Urothelium cell line (cell line): ENCODE results near the gene JAK1.
A peak's percentile ranks its signal among the peaks of the same experiment; 100 is the strongest.
"Not testable (repeated sequence)": the region's sequence is repeated elsewhere in the genome, so short reads cannot be mapped to it uniquely, and the experiment has no call there.

Source experiments
- DNase-seq: peaks from one replicate; pipeline ENCODE4 v3.0.0; 2011; ENCODE audit warnings: low spot score, mixed read lengths
- FAIRE-seq: peaks from 2 replicates; lab custom pipeline; 2011; peaks lifted over from hg19 to GRCh38; lab: Jason Lieb, UNC

Gene JAK1

GRCh38 chr1:64950284-64950809 lies 16.0 kb downstream of the JAK1 start:
- no peak for FAIRE-seq
- no peak for DNase-seq

- FAIRE-seq (no peak), DNase-seq (no peak)
Measured at GRCh38 chr1:64948905-64949833, 17.2 kb downstream of the JAK1 start.

DNA sequence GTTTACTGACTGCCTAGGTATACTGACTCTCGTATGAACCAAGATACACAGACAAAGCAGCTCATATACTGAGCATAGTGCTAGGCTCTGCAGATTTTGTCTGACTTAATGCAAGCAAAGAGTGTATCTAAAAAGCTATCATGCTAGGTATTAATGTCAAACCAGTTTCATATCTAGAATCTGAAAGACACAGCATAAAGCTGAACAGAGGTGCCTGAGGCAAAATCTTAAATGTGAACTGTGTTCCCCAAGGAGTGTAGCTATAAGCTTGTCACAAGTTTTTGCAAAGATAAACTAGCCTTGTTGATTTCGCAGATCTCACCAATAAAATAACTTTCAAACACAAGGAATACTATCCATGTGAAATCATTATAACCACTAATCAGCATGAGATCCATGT lies 18.1 kb downstream of the JAK1 start:
- FAIRE-seq, result no peak
- DNase-seq, result no peak

DNA sequence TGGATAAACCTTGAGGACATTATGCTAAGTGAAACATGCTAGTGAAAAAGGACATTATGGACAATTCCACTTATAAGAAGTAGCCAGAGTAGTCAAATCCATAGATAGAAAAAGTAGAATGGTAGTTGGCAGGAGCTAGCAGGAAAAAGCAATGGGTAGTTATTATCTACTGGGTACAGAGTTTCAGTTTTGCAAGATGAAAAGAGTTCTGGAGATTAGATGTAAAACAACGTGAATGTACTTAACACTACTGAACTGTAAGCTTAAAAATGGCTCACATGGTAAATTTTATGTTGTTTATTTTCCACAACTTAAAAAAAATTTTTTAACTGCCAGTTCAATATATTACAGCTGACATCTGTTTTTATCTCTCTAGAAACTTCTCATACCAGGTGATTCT lies 19.4 kb downstream of the JAK1 start:
- FAIRE-seq (no peak), DNase-seq (no peak)

DNA sequence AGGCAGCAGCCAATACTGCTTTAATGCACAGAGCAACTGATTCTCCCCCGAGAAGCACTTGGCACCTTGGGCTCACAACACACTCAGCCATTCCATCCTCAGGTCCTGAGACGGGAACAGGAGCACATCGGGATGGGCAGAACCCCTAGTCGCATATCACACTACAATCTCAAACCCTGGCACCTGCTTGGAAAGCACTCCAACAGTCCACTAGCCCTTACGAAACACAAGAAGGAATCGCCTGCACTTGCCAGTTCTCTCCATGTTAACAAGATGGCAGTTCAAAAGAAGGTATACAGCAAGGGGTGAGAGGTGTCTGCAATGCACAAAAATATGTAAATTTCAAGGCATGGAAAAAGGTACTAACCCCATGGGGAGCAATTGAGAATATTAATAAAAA lies 21.4 kb downstream of the JAK1 start:
- FAIRE-seq (no peak), DNase-seq (no peak)

GRCh38 chr1:64942675-64943074 lies 23.7 kb downstream of the JAK1 start:
- FAIRE-seq (no peak), DNase-seq (no peak)

DNA sequence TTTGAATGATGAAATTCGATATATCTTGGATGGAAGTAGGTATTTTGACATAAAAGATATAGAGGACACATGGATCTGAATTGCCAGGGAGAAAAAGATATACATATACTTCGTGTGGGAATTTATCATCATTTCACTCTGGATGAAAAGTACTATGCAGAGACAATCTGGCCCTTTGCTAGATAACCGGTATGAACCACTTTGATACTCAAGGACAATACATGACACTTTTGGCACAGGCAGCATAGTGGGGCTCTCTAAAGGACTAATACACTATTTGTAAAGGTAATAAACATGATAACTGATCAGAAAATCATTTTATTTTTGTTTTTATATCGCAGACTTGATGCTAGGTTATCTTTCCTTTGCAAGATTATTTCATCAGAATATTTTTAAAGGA lies 24.2 kb downstream of the JAK1 start:
- DNase-seq (no peak), FAIRE-seq (no peak)

DNA sequence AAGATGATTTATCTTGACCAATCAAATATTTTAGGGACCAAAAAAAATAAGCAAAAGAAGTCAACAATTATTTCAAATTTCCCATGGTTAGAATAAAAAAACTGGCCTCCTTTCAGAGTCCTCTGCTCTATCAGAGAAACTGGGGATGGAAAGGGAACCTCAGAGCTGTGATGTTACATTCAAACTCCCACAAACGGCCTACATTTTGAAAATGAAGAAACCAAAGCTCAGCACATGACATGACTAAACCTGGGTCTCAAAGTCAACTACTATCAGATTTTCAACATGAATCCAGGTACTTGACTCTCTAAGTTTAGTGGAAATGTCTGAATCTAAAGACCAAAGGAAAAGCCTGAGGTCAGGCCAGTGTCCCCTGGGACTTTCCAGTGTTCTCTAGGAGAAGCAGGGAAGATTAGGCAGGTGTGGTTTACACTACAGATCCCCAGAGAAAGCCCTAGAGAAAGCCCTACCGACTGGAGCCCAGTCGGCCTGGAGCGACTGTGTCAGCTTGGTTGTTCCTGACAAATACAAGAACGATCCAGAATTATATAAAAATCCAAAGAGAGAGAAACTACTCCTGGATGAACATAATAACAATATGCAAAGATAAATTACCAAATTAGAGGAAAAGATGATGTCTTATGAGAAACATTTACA lies 24.8 kb downstream of the JAK1 start:
- no peak for FAIRE-seq
- DNase-seq, result no peak

DNA sequence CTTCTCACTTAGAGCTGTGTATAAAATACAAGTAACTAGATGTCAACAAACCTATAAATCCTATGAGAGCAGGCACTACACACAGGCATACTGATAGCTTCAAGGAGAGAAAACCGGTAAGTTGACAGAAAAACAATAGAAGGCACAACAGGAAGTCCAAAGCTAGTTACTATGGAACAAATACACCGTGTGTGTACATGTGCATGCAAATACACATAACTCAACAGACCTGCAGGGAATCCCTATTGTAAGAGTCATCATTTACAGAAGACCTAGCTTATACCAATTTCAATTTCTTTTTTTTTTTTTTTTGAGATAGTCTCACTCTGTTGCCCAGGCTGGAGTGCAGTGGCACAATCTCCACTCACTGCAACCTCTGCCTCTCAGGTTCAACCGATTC lies 26.3 kb downstream of the JAK1 start:
- FAIRE-seq (no peak), DNase-seq (no peak)

DNA sequence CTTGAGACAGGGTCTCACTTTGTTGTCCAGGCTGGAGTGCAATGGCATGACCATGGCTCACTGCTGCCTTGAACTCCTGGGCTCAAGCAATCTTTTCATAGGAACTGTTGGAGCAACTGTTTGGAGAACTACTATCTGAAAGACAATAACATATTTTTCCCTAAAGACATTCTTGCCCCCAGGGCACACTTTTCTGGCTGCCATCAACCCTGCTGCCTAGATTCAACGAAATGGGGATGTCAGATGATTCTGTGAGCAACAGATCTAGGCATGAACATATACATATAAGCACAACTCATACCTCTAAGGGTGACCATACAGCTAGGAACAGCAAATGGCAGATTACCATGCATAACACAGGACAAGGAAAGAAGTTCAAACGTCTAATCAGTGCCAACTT lies 27.4 kb downstream of the JAK1 start:
- DNase-seq, result no peak

GRCh38 chr1:64936956-64937355 lies 29.4 kb downstream of the JAK1 start:
- no peak for DNase-seq
- FAIRE-seq, result no peak

More for the DNA sequence above, 27.4 kb downstream of the JAK1 start:
- FAIRE-seq, result no peak

- DNase-seq (no peak), FAIRE-seq (no peak)
Measured at GRCh38 chr1:64935551-64936155, 30.7 kb downstream of the JAK1 start.

DNA sequence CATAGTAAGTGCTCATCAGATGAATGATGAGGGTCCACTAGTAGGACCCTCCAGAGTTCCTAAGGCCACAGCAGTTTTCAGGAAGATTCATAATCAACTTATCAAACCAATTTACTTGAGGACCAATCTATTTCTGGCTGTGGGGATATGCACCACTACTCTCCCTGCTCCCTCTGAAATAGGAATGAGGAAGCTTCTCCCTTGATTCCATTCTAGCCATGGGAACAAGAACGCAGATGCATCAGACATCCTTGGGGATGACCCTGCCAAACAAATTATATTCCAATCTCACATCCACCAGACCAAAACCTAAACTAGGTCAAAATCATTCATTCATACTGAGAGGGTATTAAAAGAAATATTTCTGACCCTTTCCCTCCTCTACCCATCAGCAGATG lies 31.5 kb downstream of the JAK1 start:
- no peak for DNase-seq
- no peak for FAIRE-seq

GRCh38 chr1:64934115-64934877 lies 32.1 kb downstream of the JAK1 start:
- FAIRE-seq (no peak), DNase-seq (peak; percentile 41)

GRCh38 chr1:64933296-64934070 lies 32.9 kb downstream of the JAK1 start:
- FAIRE-seq (no peak), DNase-seq (no peak)

- FAIRE-seq, result no peak
- DNase-seq, result no peak
Measured at GRCh38 chr1:64932962-64933295, 33.4 kb downstream of the JAK1 start.

GRCh38 chr1:64930640-64931039 lies 35.7 kb downstream of the JAK1 start:
- DNase-seq, FAIRE-seq: not testable (repeated sequence)

GRCh38 chr1:64929221-64929620 lies 37.1 kb downstream of the JAK1 start:
- no peak for DNase-seq
- no peak for FAIRE-seq

GRCh38 chr1:64928325-64928724 lies 38.0 kb downstream of the JAK1 start:
- FAIRE-seq (no peak), DNase-seq (no peak)

DNA sequence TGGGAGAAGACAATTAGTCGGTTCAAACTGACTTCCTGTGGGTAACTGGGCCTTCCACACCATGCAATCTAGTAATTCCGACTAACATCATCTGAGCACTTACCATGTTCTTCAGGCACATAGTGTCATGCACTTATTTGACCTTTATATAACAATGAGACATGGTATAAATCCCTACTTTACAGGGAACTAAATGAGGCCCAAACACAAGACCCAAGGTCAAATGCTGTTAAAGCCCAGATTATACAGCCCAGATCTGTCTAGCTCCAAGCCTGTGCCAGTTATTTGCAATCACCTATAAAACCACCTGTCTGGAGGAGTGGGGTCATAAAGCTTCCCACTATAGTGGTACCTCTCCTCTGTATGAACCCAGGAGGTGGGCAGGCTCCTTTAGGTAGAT lies 40.8 kb downstream of the JAK1 start:
- FAIRE-seq, result no peak
- no peak for DNase-seq
